ENCODE results near the gene LIPM.
"Not testable (repeated sequence)": the region's sequence is repeated elsewhere in the genome, so short reads cannot be mapped to it uniquely, and the experiment has no call there.

Gene LIPM

DNA sequence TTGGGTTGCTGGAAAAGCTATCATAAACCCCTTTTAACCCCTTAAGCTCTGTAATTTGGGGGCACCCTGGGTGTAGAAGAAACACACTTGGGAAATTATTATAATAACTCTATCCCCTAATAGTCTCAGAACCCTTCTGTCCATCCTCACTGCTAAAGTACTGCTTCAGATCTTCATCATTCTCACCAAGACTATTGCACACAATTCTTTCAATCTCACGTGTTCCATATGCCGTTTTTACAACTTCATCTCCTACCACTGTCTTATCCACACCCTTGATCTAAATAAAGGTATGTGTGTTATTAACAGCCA is 33.3 kb downstream of the LIPM start:
- DNase-seq (ENCODE audit: extremely low spot score, insufficient read length, low read depth) (no peak), FAIRE-seq (no peak)

DNA sequence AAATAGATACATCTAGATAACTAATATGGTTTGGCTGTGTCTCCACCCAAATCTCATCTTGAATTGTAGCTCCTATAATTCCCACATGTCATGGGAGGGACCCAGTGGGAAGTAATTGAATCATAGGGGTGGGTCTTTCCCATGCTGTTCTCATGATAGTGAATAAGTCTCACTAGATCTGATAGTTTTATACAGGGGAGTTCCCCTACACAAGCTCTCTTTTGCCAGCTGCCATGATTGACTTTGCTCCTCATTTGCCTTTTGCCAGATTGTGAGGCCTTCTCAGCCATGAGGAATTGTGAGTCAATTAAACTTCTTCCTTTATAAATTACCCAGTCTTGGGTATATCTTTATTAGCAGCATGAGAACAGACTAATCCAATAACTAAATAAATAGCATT is 35.1 kb downstream of the LIPM start:
- not testable (repeated sequence) for DNase-seq (ENCODE audit: extremely low spot score, insufficient read length, low read depth); FAIRE-seq

DNA sequence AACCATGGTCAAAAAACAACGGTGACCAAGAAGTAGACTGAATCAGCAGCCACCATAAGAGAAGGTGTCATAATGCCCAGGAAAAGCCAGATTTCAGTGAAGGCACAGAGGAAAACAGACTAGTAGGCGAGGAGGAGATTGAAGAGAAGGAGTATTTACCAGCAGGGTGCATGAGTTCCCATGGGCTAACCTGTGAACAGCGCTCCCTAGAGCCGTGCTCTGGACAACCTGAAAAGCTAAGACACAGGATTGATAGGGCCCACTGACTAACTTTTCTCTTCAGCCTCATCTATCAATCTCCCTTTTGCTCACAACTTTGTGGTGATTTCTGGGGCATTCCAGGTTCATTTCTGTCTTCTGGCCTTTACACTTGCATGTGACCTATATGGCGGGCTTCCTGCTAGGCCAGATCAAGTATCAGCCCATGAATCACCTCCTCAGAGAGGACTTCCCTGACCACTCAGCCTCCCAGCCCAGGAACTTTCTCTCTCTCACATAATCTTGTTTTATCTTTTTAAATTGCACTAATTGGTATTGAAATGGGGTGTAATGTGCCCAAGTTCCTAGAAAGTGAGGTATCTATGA is 36.3 kb downstream of the LIPM start:
- DNase-seq (ENCODE audit: extremely low spot score, insufficient read length, low read depth), result no peak
- no peak for FAIRE-seq

DNA sequence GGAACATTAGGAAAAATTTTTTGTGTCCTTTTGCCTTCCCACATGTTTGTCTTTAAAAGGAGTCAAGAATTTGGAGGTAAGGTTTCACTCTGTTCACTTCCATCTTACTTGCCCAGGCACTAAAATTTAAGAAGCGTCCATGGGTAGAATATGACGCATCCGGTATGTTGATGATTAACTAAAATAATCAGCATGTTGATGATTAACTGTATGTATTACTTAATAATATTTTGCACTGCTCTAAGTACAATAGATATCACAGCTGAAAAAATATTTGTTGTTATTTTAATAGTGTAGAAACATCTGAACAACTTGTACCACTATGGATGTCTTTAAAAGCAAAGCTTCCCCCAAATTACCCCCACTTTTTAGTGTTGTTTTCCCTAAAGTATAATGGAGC is 37.6 kb downstream of the LIPM start:
- DNase-seq (ENCODE audit: extremely low spot score, insufficient read length, low read depth) (no peak), FAIRE-seq (no peak)

DNA sequence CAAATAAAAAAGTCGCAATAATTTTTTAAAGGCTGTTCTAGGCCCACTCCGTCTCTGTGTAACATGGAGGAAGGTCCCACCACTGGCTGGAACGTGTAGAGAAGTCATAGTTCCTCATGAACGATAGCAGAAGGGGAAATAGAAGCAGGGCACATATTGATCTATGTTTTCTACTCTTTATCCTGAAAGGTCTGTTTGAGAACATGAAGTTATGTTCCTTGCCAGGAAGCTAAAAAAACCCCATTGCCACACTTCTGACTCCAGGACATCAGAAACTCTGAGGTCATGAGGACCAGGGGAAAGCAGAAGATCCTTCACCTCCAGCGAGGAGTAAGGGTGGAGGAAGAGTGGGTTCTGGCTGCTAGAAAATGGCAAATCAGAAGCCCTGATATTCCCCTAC is 38.4 kb downstream of the LIPM start:
- DNase-seq (ENCODE audit: extremely low spot score, insufficient read length, low read depth) (no peak), FAIRE-seq (no peak)

DNA sequence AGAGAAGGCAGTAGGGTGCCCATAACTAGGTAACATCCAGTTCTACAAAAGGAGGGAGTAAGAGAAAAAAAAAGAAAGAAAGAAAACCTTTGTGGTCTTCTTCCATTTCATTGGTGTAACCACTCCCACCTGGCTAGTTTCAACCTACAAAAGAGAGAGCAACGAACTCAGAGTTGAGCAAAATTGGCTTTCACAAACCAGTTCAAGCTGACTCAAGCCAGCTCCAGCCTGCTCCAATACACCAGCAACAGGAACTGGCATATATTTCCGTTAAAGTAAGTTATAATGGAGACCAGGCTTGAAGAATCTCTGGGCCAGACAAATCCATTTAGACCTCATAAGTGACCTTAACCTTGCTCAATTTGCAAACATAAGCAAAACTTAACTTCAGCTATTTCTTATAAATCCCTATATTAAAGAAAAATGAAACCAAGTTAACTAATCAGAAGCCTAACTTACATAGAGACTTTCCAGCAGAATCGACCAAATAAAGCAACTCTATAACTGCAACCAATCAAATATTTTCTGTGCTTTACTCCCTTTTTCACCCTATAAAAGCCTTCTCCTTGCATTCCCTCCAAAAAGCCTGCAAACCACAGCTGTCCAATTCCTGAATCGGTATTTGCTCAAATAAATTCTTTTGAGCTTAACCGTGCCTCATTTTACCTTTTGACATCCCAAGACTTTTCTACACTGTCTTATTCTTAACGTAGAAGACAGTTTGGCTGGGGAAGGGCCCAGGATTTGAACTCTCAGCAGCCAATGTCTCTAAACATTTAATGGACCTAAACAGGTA is 39.0 kb downstream of the LIPM start:
- peak; percentile 5 for FAIRE-seq
- DNase-seq (ENCODE audit: extremely low spot score, insufficient read length, low read depth), result no peak

DNA sequence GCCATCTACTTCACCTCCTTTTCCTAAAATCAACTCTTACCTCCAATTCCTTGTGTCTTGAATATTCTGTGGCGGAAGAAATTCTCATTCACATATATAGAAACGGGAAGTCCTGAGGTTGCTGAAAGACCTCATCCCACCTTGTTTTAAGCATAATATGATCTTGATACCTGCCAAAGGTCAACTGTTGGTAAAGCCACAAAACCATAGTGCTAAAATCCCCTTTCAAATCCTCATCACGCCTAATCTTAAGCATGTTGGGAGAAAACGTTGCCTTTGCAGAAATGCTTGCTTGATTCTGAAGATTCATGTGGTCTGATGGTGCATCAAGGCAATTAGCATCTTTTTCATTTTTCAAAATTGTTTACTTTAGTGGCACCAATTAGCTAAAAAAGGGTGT is 40.6 kb downstream of the LIPM start:
- no peak for FAIRE-seq
- DNase-seq (ENCODE audit: extremely low spot score, insufficient read length, low read depth), result no peak

DNA sequence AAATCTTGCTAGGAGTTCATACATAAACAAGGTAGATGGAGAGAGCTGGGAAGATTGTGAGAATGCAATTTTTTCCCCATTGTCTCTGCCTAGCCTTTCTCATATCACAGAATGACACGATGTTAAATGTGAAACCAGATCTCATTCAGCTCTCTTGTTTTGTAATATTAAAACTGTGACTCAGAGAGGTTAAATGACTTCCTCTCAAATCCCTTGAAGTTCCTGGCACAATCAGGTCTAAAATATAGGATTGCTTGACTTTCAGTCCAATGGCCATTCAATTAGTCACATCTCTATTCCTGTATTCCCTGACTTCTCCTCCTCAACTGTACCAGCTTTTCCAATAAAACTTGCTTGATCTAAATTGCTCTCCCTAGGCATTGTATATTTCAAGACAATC is 46.0 kb downstream of the LIPM start:
- DNase-seq (ENCODE audit: extremely low spot score, insufficient read length, low read depth), result no peak

DNA sequence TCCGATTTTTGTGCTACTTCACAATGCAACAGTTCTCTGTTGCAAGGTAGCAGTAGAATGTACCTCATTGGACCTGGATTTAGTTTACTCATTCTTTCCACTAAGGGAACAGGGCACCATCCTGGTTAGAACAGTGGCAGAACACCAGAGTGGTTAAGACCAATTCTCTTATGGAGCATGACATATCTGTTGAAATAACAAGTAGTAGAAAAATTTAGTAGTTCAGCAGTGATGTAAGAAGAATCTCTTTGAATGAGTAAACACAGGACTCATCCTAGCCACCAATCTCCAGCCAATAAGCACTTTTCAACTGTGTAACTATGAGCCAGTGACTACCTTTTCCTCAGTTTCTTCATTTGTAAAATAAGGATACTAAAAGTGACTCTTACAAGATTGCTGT is 46.7 kb downstream of the LIPM start:
- DNase-seq (ENCODE audit: extremely low spot score, insufficient read length, low read depth) (no peak), FAIRE-seq (peak; percentile 52)

More for the DNA sequence above, 46.0 kb downstream of the LIPM start:
- peak; percentile 67 for FAIRE-seq

DNA sequence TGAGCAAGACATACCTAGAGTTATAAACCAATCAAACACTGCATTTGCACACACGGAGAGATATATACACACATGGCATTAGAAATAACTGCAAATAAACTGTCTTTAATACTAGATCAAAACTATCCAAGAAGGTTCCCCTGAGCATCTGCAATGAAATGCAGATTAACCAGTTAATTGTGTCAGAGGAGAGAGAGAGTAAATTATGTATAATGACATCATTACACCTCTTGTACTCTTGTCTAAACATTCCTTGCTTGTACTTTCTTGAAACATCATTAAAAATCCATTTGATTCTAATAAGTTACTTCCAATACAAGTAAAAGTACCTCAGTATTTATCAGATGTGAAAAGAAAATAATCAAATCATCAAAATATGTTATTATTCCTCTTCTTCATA is 48.2 kb downstream of the LIPM start:
- FAIRE-seq (no peak), DNase-seq (ENCODE audit: extremely low spot score, insufficient read length, low read depth) (no peak)

DNA sequence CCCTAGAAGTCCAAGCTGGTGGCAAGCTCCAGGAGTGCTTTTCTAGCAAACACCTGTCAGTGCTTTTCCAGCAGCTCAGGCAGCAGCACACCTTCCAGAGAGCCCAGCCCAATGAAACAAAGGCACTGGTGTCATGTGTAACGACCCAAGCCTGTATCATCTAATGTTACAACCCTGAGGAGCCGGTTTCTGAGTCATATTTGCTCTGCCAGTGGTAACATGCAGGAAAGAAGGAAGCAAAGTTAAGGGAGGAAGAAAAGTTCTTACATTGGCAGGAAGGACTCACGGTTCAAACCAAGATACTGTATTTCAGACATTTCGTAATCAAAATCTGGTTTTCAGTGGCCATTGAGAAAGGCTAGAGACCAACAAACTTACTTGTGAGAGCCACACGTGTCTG is 49.2 kb downstream of the LIPM start, which contains the start of gene ANKRD22:
Gene ANKRD22, minus strand, starts transcription at position 139 of the 400 bp plus-strand sequence. CDS start 237 bp downstream, outside the sequence.
- DNase-seq (ENCODE audit: extremely low spot score, insufficient read length, low read depth) (no peak), FAIRE-seq (peak; percentile 35)

DNA sequence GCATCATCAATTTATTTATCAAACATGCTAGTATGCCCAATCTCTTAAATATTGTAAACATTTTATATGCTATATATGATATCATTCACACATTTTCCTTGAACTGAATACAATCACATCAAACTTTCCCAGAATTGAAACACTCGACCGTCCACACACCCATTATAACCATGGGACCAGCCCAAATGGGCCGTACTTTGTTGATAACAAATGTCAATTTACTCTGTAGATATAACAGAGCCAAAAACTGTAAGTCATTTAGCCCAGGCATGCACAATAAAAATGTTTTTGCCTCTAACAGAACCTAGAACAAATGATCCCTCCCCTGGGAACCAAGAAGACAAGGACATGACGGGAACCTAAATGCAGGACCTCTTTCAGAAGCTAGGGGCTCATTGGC is 49.8 kb downstream of the LIPM start:
- no peak for FAIRE-seq
- no peak for DNase-seq (ENCODE audit: extremely low spot score, insufficient read length, low read depth)

DNA sequence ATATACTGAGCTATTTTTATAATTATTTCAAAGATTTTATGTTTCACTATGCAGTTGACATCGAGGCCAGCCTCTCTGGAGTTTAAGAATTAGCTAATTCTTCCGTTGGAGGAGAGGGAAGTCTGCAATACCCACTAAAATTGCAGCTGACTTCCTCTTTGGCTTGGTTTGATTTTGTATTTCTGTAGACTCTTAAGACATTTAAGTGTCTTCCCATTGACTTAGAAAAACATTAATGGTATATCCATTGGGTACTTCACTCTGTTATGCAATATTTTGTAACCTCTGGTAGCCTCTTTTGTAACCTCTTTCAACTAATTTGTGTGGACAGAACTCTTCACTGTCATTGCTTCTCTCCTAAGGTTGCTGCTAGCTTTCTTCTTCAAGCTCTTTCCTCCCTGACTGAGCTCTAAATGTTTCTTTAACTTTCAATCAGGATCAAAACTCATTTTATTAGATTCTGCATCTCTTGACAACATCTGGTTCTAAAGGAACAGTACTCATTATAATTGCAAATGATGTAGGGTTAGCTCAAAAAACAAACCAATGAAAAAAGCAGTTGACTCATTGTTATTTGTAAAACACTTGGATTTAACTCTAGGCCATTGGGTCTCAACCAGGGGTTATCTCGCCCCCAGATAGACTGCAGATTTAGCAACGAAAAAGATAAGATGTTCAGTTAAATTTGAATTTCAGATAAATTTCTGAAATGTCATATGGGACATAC is 50.8 kb downstream of the LIPM start:
- DNase-seq (ENCODE audit: extremely low spot score, insufficient read length, low read depth) (no peak), FAIRE-seq (no peak)

DNA sequence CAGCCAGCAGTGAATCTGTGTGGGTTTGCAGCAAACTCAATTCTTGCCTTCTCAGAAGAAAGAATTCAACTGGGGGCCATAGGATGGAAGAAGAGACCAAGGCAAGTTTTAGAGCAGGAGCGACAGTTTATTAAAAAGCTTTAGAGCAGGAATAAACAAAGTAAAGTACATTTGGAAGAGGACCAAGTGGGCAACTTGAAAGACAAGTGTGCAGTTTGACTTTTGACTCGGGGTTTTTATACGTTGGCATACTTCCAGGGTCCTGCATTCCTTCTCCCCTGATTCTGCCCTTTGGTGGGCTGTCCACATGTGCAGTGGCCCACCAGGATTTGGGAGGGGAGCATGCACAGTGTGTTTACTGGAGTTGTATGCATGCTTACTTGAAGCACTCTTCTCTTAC is 52.2 kb downstream of the LIPM start:
- DNase-seq (ENCODE audit: extremely low spot score, insufficient read length, low read depth) (no peak), FAIRE-seq (no peak)

DNA sequence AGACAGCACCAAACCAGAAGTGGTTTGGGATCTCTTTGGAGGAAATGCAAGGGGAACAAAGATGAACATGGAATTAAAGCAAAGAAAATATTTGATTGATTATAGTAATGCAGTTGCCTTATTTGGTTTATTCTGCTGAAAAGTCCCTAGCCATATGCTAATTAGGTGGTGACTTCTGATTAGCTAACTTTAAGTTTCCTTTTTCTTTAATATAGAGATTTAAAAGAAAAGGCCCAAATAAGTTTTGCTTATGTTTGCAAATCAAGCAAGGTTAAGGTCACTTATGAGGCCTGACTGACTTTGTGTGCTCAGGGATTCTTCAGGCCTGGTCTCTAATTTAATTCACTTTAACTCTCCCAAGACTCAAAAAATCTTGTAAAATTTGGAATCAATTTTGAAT is 55.3 kb downstream of the LIPM start:
- FAIRE-seq, result no peak

DNA sequence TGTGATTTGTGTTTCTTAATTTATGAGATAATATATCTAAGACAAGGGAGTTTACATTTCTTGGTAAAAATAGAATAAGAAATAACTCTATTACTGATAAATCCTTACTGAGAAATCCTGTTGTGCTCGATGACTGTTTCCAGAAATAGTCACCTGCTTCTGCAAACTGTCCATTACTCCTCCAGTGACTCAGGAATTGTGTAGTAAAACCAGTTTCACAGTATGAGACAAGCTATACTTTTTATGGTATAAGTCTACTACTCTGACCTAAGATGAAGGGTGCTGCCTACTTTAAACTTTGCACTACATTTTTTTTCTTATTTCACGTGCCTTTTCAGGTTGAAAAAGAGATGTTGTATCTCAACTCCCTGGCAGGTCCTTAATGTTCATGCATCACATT is 56.0 kb downstream of the LIPM start:
- FAIRE-seq (no peak), DNase-seq (ENCODE audit: extremely low spot score, insufficient read length, low read depth) (no peak)

More for the DNA sequence above, 55.3 kb downstream of the LIPM start:
- no peak for DNase-seq (ENCODE audit: extremely low spot score, insufficient read length, low read depth)

DNA sequence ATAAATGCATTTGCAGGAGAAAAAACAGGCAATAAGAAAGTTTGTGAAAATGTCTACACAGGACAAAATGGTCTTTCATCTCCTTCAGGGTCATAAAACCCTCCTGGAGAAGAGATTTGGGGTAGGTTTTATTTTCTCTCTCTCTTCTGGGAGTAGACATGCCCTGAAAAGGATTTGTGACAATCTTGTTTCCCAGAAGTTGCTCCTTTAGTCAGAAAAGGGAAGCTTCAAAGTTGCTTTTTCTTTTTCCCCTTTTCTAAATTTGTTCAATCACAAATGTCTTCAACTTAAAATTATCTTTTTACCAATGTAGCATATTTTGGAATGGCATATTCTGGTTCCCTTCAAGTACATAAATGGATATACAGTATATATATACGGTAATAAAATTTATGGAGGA is 58.5 kb downstream of the LIPM start:
- FAIRE-seq (no peak), DNase-seq (ENCODE audit: extremely low spot score, insufficient read length, low read depth) (no peak)

DNA sequence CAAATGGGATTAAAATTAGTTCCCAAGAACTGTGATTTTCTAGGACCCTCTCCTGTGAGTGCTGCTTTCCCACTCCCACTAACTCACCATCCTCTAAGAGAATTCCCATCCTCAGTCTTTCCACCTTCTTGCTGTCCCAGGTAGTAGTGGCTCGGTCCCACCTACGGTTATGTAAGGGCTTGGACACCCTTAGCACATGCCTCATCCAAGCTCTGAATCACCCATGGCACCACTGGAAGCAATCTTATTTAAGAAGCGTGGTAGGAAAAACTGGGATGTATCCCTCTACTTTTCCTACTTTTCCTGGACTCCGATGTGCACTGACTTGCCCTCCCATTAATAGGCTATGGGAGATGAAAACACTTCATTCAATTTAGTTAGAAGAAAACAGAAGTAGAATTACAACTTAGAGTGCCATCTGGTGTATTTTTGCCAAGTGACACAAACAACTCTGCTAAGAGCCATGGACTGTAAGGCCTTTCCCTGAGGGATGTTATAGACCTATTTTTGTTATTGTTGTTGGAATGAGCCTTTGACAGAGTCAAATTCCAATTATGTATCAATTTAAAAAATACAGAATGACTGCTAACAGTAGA is 62.8 kb downstream of the LIPM start:
- DNase-seq (ENCODE audit: extremely low spot score, insufficient read length, low read depth), result no peak

DNA sequence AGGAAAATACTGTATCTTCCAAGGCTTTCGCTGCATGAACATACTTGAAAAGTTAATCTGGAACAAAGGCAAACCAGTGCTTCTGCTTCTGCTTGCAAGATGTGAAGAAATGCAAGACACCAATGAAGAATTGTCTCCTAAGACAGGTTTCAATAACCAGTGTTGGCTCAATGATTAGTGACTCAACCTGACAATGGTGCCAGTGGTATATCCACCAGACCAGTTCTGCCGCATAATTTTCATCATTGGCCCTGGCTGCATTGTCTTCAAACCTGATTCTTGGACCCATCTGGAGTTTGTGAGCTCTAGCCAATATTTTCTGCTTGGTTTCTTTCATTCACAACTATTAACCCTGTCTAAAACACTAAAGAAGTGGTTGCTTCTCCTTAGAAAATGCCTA is 63.9 kb downstream of the LIPM start:
- FAIRE-seq (no peak), DNase-seq (ENCODE audit: extremely low spot score, insufficient read length, low read depth) (no peak)

More for the DNA sequence above, 62.8 kb downstream of the LIPM start:
- peak; percentile 59 for FAIRE-seq

DNA sequence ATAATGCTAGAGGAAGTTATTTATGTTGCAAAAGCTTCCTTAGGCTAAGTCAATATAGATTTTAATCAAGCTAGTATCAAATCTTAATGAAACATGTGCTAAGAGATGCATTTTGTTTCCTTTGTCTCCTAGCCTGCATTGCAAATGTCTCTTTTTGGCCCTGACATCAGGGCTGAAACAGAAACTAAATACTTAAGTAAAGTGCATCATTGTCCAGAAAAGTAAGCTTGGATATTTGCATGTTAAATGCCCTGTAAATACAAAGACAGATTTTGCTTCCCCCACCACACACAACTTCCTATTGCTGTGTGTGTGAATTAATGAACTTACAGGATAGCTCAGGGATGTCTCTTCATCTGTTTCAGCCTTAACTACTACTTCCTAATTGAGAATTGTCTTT is 67.6 kb downstream of the LIPM start:
- DNase-seq (ENCODE audit: extremely low spot score, insufficient read length, low read depth) (no peak), FAIRE-seq (peak; percentile 66)

Data from GM18507 (cell line).